AG09319 (cell line): ENCODE data around the gene PHKG2.

Experiments
- DNase-seq: peaks from one replicate; pipeline ENCODE4 v3.0.0-alpha.2; 2010; ENCODE audit warnings: low read depth; ENCODE audit errors: extremely low read depth
- CTCF ChIP-seq: IDR thresholded peaks from 2 replicates; pipeline ENCODE4 v1.5.1; 2011; ENCODE audit warnings: low read depth, mild to moderate bottlenecking, inconsistent platforms, low read length, moderate library complexity

Gene PHKG2

GRCh38 chr16:30750201-30750600 lies 2.0 kb downstream of the PHKG2 start:
- no peak for TF ChIP-seq CTCF

GRCh38 chr16:30750876-30751465 lies 2.7 kb downstream of the PHKG2 start:
- TF ChIP-seq CTCF: no peak
- DNase-seq: no peak

More at GRCh38 chr16:30750201-30750600, 2.0 kb downstream of the PHKG2 start:
- no peak for DNase-seq

GRCh38 chr16:30753596-30753995 lies 5.4 kb downstream of the PHKG2 start:
- TF ChIP-seq CTCF: no peak
- DNase-seq: no peak

GRCh38 chr16:30755955-30756780 lies 7.9 kb downstream of the PHKG2 start:
- DNase-seq: no peak

GRCh38 chr16:30756781-30757100 lies 8.5 kb downstream of the PHKG2 start:
- DNase-seq: no peak
- no peak for TF ChIP-seq CTCF

More at GRCh38 chr16:30755955-30756780, 7.9 kb downstream of the PHKG2 start:
- no peak for TF ChIP-seq CTCF

GRCh38 chr16:30757316-30757715 lies 9.1 kb downstream of the PHKG2 start:
- DNase-seq: no peak
- no peak for TF ChIP-seq CTCF

GRCh38 chr16:30758988-30759491 lies 10.8 kb downstream of the PHKG2 start:
- no peak for TF ChIP-seq CTCF
- DNase-seq: no peak
